HCT116 (cell line): ENCODE results near the gene VCX2. TPM values are rescaled to one million over a fixed set of nuclear protein-coding genes. Genes with fewer than 3 reads are reported as not detected.

ENCODE experiments used
- ATAC-seq: fragments of 200-7000 bp; cut with Tn5 transposase; 2 replicates; pipeline ENCODE4 v1.9.1; 2020; ENCODE audit warnings: mild to moderate bottlenecking, moderate library complexity
- BruUV-seq: library from RNA; stranded (reverse); fragments of 400-500 nt; replicated peaks from 2 replicates; lab custom pipeline; 2021; lab: Mats Ljungman, UMichigan
- CTCF ChIA-PET: fragments of 300-600 bp; sonication (Branson Sonifier 250); formaldehyde crosslinking; loops from one replicate; lab custom pipeline; 2021; ENCODE audit warnings: antibody characterized with exemption; lab: Charles Lee
- POLR2A ChIA-PET: fragments of 300-600, 350-600 bp; sonication (Branson Sonifier 250); formaldehyde crosslinking; loops from one replicate; lab custom pipeline; 2021; ENCODE audit warnings: antibody characterized with exemption; lab: Charles Lee
- RAD21 ChIA-PET, 2 experiments: fragments of 300-600 bp; sonication (Branson Sonifier 250); formaldehyde crosslinking; loops; one replicate each; lab custom pipeline; 2023; ENCODE audit warnings: low total read pairs in 2 of 2; ENCODE audit not compliant: uncharacterized antibody in 2 of 2, unreplicated experiment in 2 of 2, low non-redundant PET in 1 of 2; lab: Charles Lee
- DNase-seq: peaks from one replicate; pipeline ENCODE4 v3.0.0-alpha.2; 2010; ENCODE audit warnings: low read depth, low spot score
- H2AFZ ChIP-seq: fragments of 200-600 bp; shearing (Covaris generic), sonication (generic); 2 replicates; pipeline ENCODE4 v1.6.1; 2017; ENCODE audit warnings: low read depth, mixed run types, mixed read lengths, antibody characterized with exemption, low read length; ENCODE audit not compliant: poor library complexity, severe bottlenecking
- H3K27ac ChIP-seq: 2 replicates; pipeline ENCODE4 v1.5.1; 2012; ENCODE audit warnings: low read depth, low read length
- H3K27me3 ChIP-seq: fragments of 200-600 bp; sonication (generic); 2 replicates; pipeline ENCODE4 v1.6.1; 2016; ENCODE audit warnings: mixed run types, low read length, mixed read lengths; ENCODE audit not compliant: insufficient read depth
- H3K36me3 ChIP-seq, 2 experiments: fragments of 200-500 bp in 1 of 2; fragments of 200-600 bp in 1 of 2; sonication (Bioruptor generic) in 1 of 2; sonication (generic) in 1 of 2; 2 replicates each; pipeline versions ENCODE4 v1.5.1 to v1.6.1; 2014 to 2016; ENCODE audit warnings: low read length in 2 of 2, inconsistent platforms in 1 of 2, mixed read lengths in 1 of 2, mixed run types in 1 of 2; ENCODE audit not compliant: insufficient read depth in 2 of 2, control insufficient read depth in 1 of 2
- H3K4me1 ChIP-seq, 2 experiments: fragments of 200-600 bp in 1 of 2; sonication (generic) in 1 of 2; 2 replicates each; pipeline versions ENCODE4 v1.5.1 to v1.6.1; 2012 to 2017; ENCODE audit warnings: low read length in 2 of 2, inconsistent platforms in 1 of 2, mild to moderate bottlenecking in 1 of 2, mixed read lengths in 1 of 2, mixed run types in 1 of 2, moderate library complexity in 1 of 2; ENCODE audit not compliant: insufficient read depth in 2 of 2, control insufficient read depth in 1 of 2
- H3K4me2 ChIP-seq: fragments of 200-600 bp; sonication (generic); 2 replicates; pipeline ENCODE4 v1.6.1; 2017; ENCODE audit warnings: mixed run types, low read length, mixed read lengths
- H3K4me3 ChIP-seq, 2 experiments: fragments of 200-600 bp in 1 of 2; sonication (generic) in 1 of 2; replicated peaks in 1 of 2; 2 replicates each; pipeline ENCODE4 v1.5.1; 2011 to 2016; ENCODE audit warnings: low read length in 2 of 2, control low read depth in 1 of 2, low read depth in 1 of 2, mild to moderate bottlenecking in 1 of 2, mixed read lengths in 1 of 2, mixed run types in 1 of 2
- H3K79me2 ChIP-seq: fragments of 200-600 bp; sonication (generic); 2 replicates; pipeline ENCODE4 v1.6.1; 2017; ENCODE audit warnings: mild to moderate bottlenecking, mixed run types, low read length, moderate library complexity, mixed read lengths; ENCODE audit not compliant: insufficient read depth
- H3K9ac ChIP-seq: fragments of 200-600 bp; sonication (generic); 2 replicates; pipeline ENCODE4 v1.6.1; 2016; ENCODE audit warnings: low read length, mixed read lengths
- H3K9me2 ChIP-seq: fragments of 200-600 bp; sonication (generic), shearing (Covaris generic); 2 replicates; pipeline ENCODE4 v1.6.1; 2017; ENCODE audit warnings: mixed run types, mild to moderate bottlenecking, moderate library complexity; ENCODE audit not compliant: insufficient read depth
- H3K9me3 ChIP-seq, 2 experiments: fragments of 200-500 bp in 1 of 2; fragments of 200-600 bp in 1 of 2; sonication (Bioruptor generic) in 1 of 2; sonication (generic) in 1 of 2; 2 replicates each; pipeline ENCODE4 v1.6.1; 2014 to 2017; ENCODE audit warnings: low read length in 2 of 2, mixed read lengths in 2 of 2, inconsistent platforms in 1 of 2, low read depth in 1 of 2, mild to moderate bottlenecking in 1 of 2, mixed run types in 1 of 2, moderate library complexity in 1 of 2; ENCODE audit not compliant: control insufficient read depth in 1 of 2, insufficient read depth in 1 of 2
- H4K20me1 ChIP-seq: fragments of 200-600 bp; sonication (generic), shearing (Covaris generic); 2 replicates; pipeline ENCODE4 v1.6.1; 2017; ENCODE audit warnings: mixed run types, mild to moderate bottlenecking, moderate library complexity; ENCODE audit not compliant: insufficient read depth
- CEBPB ChIP-seq: IDR thresholded peaks from 2 replicates; pipeline ENCODE4 v1.6.1; 2012; ENCODE audit warnings: low read depth
- EGR1 ChIP-seq: IDR thresholded peaks from 2 replicates; pipeline ENCODE4 v1.6.1; 2012; ENCODE audit warnings: low read depth
- EZH2 ChIP-seq: fragments of 200-600 bp; sonication (generic); IDR thresholded peaks from 2 replicates; pipeline ENCODE4 v1.6.1; 2017; ENCODE audit warnings: antibody characterized with exemption, mixed run types
- EZH2phosphoT487 ChIP-seq: fragments of 200-600 bp; IDR thresholded peaks from 2 replicates; pipeline ENCODE4 v1.6.1; 2018; ENCODE audit warnings: antibody characterized with exemption, borderline replicate concordance
- FOSL1 ChIP-seq: IDR thresholded peaks from 2 replicates; pipeline ENCODE4 v1.6.1; 2012; ENCODE audit warnings: low read depth
- JUND ChIP-seq: IDR thresholded peaks from 2 replicates; pipeline ENCODE4 v1.6.1; 2012
- POLR2AphosphoS5 ChIP-seq: IDR thresholded peaks from 2 replicates; pipeline ENCODE4 v1.6.1; 2011; ENCODE audit warnings: mild to moderate bottlenecking, low read depth, low read length, moderate library complexity
- RAD21 ChIP-seq: IDR thresholded peaks from 2 replicates; pipeline ENCODE4 v1.6.1; 2012; ENCODE audit warnings: low read depth, mild to moderate bottlenecking
- SP1 ChIP-seq: IDR thresholded peaks from 2 replicates; pipeline ENCODE4 v1.6.1; 2012; ENCODE audit warnings: low read depth
- SRF ChIP-seq: IDR thresholded peaks from 2 replicates; pipeline ENCODE4 v1.6.1; 2012; ENCODE audit warnings: low read depth
- TCF7L2 ChIP-seq: IDR thresholded peaks from 2 replicates; pipeline ENCODE4 v1.7.0; 2011; ENCODE audit warnings: borderline replicate concordance, inconsistent platforms; ENCODE audit not compliant: insufficient read depth, insufficient read length; ENCODE audit errors: extremely low read depth
- intact Hi-C: fragments of 100-400 bp; cut with micrococcal nuclease; formaldehyde crosslinking; loops from 2 replicates; pipeline ENCODE4 v1.10.0; 2022
- total RNA-seq: library from RNA; stranded (reverse); gene quantifications from one replicate; pipeline ENCODE4 v1.2.1, GENCODE V29; 2021; ENCODE audit not compliant: unreplicated experiment
- TF ChIP-seq, protein P1 (sequence below), 3 experiments: fragments of 200-600 bp in 1 of 3; sonication (generic) in 1 of 3; IDR thresholded peaks in 2 of 3; conservative IDR thresholded peaks in 1 of 3; 2 replicates each; pipeline ENCODE4 v1.5.1; 2012 to 2017; ENCODE audit warnings: low read depth in 2 of 3, low read length in 2 of 3, antibody characterized with exemption in 1 of 3, borderline replicate concordance in 1 of 3, control low read depth in 1 of 3, mild to moderate bottlenecking in 1 of 3, mixed read lengths in 1 of 3, mixed run types in 1 of 3, moderate library complexity in 1 of 3; ENCODE audit not compliant: insufficient read depth in 1 of 3
- TF ChIP-seq, protein P2 (sequence below): IDR thresholded peaks from 2 replicates; pipeline ENCODE4 v1.6.1; 2012
- TF ChIP-seq, protein P3 (sequence below): IDR thresholded peaks from 2 replicates; pipeline ENCODE4 v1.6.1; 2012; ENCODE audit warnings: low read depth
- TF ChIP-seq, protein P4 (sequence below): IDR thresholded peaks from 2 replicates; pipeline ENCODE4 v1.6.1; 2012

Gene VCX2
- total RNA-seq, 1 experiment from 2014 or later, result not detected

DNA sequence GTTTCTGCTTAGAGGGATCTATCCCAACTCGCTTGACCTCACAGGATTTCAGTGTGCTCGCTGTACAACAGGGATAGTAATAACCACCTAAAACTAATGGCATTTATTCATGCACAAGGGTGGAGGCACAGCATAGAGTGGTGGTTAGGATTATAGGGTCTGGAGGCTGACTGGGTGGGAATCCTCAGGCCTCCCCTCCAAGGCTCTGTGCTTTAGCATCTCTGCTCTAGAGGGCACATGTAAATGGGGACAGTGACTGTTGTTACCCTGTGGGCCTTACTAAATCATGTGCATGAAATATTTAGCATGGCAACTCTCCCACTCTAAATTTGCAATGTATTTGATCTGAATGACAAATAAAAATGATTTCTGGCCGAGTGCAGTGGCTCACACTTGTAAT is 29.2 kb downstream of the VCX2 start (continued):
- TF ChIP-seq, protein P1, sequence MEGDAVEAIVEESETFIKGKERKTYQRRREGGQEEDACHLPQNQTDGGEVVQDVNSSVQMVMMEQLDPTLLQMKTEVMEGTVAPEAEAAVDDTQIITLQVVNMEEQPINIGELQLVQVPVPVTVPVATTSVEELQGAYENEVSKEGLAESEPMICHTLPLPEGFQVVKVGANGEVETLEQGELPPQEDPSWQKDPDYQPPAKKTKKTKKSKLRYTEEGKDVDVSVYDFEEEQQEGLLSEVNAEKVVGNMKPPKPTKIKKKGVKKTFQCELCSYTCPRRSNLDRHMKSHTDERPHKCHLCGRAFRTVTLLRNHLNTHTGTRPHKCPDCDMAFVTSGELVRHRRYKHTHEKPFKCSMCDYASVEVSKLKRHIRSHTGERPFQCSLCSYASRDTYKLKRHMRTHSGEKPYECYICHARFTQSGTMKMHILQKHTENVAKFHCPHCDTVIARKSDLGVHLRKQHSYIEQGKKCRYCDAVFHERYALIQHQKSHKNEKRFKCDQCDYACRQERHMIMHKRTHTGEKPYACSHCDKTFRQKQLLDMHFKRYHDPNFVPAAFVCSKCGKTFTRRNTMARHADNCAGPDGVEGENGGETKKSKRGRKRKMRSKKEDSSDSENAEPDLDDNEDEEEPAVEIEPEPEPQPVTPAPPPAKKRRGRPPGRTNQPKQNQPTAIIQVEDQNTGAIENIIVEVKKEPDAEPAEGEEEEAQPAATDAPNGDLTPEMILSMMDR (IDR thresholded peaks at IDR 0.05 in 2 of 3, conservative IDR thresholded peaks at IDR 0.05 in 1 of 3; ENCODE audit: borderline replicate concordance in 1 of 3, insufficient read depth in 1 of 3, low read depth in 2 of 3, low read length in 2 of 3), result no peak
- no peak for TF ChIP-seq SP1
- TF ChIP-seq RAD21, result no peak
- no peak for TF ChIP-seq TCF7L2
- TF ChIP-seq SRF, result no peak
- TF ChIP-seq EZH2phosphoT487, result no peak
- no peak for TF ChIP-seq EGR1
- TF ChIP-seq, all 23 proteins: peak for 0

DNA sequence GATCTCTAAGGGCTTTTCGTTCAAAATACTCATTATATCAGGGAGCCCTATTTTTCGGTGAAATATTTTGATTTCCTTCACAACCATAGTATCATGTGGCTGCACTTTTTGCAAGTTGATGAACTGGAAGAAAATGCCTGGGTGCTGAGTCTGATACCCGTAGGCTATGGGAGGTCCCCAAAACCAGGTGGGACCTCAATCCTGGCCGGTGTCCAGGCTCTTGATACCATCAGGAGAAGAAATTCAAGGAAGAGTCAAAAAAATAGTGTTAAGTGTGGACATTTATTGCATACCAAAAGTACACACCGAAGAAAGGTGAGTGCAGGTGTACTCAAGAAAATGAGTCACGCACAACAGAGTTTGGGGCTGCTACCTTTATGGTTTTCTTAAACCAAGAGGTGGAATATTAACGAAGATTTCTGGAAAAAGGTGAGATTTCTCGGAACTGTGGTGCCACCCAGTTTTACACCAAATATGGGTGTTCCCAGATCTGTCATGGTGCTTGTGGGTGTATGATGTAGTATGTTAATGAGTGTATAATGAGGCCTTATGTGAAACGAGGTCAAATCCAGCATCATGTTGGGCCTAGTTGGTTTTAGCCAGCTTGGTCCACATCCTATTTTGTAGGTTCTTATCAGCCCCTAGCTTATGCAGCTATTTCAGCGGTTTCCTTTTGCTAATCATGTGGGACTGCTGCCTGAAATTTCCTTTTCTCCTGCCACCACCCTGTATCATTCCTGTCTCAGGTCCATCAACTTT is 29.9 kb downstream of the VCX2 start:
- Histone ChIP-seq H3K79me2 (no peaks in the 10 kb centered on the region), H3K4me3 (no peak overlapping the region), H3K9ac (no peak overlapping the region), H3K9me2 (no peaks in the 10 kb centered on the region), H3K4me1 (no peaks in the 10 kb centered on the region), H2AFZ (no peak overlapping the region), H3K36me3 (no peaks in the 10 kb centered on the region), H3K4me2 (no peak overlapping the region), H3K9me3 (no peaks in the 10 kb centered on the region), H3K27me3 (no peaks in the 10 kb centered on the region), H4K20me1 (no peaks in the 10 kb centered on the region)
- ChIA-PET POLR2A (no interaction called here), RAD21 (no interaction called here)
- no peak for DNase-seq
- BruUV-seq, result no TSS peak
- intact Hi-C loops, result no loop called here
- ATAC-seq, result no peak
- TF ChIP-seq, protein P2, sequence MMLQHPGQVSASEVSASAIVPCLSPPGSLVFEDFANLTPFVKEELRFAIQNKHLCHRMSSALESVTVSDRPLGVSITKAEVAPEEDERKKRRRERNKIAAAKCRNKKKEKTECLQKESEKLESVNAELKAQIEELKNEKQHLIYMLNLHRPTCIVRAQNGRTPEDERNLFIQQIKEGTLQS, result no peak
- TF ChIP-seq EZH2phosphoT487 (no peak), EZH2 (no peak), FOSL1 (no peak), JUND (no peak), SRF (no peak), RAD21 (no peak), SP1 (no peak), POLR2AphosphoS5 (no peak), TCF7L2 (no peak), CEBPB (no peak), EGR1 (no peak)
- TF ChIP-seq, protein P3, sequence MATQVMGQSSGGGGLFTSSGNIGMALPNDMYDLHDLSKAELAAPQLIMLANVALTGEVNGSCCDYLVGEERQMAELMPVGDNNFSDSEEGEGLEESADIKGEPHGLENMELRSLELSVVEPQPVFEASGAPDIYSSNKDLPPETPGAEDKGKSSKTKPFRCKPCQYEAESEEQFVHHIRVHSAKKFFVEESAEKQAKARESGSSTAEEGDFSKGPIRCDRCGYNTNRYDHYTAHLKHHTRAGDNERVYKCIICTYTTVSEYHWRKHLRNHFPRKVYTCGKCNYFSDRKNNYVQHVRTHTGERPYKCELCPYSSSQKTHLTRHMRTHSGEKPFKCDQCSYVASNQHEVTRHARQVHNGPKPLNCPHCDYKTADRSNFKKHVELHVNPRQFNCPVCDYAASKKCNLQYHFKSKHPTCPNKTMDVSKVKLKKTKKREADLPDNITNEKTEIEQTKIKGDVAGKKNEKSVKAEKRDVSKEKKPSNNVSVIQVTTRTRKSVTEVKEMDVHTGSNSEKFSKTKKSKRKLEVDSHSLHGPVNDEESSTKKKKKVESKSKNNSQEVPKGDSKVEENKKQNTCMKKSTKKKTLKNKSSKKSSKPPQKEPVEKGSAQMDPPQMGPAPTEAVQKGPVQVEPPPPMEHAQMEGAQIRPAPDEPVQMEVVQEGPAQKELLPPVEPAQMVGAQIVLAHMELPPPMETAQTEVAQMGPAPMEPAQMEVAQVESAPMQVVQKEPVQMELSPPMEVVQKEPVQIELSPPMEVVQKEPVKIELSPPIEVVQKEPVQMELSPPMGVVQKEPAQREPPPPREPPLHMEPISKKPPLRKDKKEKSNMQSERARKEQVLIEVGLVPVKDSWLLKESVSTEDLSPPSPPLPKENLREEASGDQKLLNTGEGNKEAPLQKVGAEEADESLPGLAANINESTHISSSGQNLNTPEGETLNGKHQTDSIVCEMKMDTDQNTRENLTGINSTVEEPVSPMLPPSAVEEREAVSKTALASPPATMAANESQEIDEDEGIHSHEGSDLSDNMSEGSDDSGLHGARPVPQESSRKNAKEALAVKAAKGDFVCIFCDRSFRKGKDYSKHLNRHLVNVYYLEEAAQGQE, result no peak
- TF ChIP-seq, protein P4, sequence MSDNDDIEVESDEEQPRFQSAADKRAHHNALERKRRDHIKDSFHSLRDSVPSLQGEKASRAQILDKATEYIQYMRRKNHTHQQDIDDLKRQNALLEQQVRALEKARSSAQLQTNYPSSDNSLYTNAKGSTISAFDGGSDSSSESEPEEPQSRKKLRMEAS, result no peak
- TF ChIP-seq, all 23 proteins: peak for 0
- CTCF ChIA-PET, result no interaction called here
- H3K27ac ChIP-seq, result no peak overlapping the region
